Peyer's patch (tissue), 4 donors: ENCODE results near the gene IL17RB. TPM values are rescaled to one million over a fixed set of nuclear protein-coding genes. Genes with fewer than 3 reads are reported as not detected.

Source experiments
- DNase-seq, 3 donors: peaks; one replicate each; pipeline ENCODE4 v3.0.0-alpha.2; 2017 to 2019
- H3K27ac ChIP-seq, 4 donors: fragments of 200-600 bp; sonication (generic); one replicate each; pipeline ENCODE4 v1.5.1; 2016 to 2019
- H3K27me3 ChIP-seq, 2 donors: fragments of 200-600 bp; sonication (generic); one replicate each; pipeline ENCODE4 v1.5.1; 2019
- H3K36me3 ChIP-seq, 3 donors: fragments of 200-600 bp; sonication (generic); one replicate each; pipeline ENCODE4 v1.5.1; 2016 to 2019
- H3K4me1 ChIP-seq, 4 donors: fragments of 200-600 bp; sonication (generic); one replicate each; pipeline ENCODE4 v1.5.1; 2016 to 2019
- H3K4me3 ChIP-seq, 4 donors: fragments of 200-600 bp; sonication (generic); 1 replicate in 3 of 4; 2 replicates in 1 of 4; pipeline ENCODE4 v1.5.1; 2016 to 2019; ENCODE audit warnings: mild to moderate bottlenecking in 1 of 4
- H3K9me3 ChIP-seq, 4 donors: fragments of 200-600 bp; sonication (generic); one replicate each; pipeline ENCODE4 v1.5.1; 2016 to 2019; ENCODE audit warnings: mild to moderate bottlenecking in 1 of 4
- POLR2A ChIP-seq, 2 donors: fragments of 450-650 bp; IDR thresholded peaks; one replicate each; pipeline ENCODE4 v1.5.1; 2017; ENCODE audit warnings: antibody characterized with exemption in 2 of 2, mild to moderate bottlenecking in 2 of 2, moderate library complexity in 2 of 2
- small RNA-seq, 2 donors: library from RNA; depleted of rRNA; stranded (forward); fragments of <200 nt; gene quantifications; one replicate each; pipeline ENCODE3, GENCODE V24; 2016
- total RNA-seq, 4 donors: library from RNA; depleted of rRNA; stranded (reverse); fragments of >200 nt; gene quantifications; one replicate each; pipeline ENCODE4 v1.1.0, GENCODE V29; 2016
- TF ChIP-seq, protein P1 (sequence below), 6 experiments: fragments of 450-650 bp in 4 of 6; fragments of 200-600 bp in 2 of 6; sonication (generic) in 1 of 6; IDR thresholded peaks; one replicate each; pipeline ENCODE4 v1.5.1; 2017 to 2019; ENCODE audit warnings: antibody characterized with exemption in 6 of 6, mild to moderate bottlenecking in 3 of 6, moderate library complexity in 1 of 6

Gene IL17RB
- total RNA-seq, 4 donors from 2014 or later = 18.2 to 38.5 (median 32.4) TPM

DNA sequence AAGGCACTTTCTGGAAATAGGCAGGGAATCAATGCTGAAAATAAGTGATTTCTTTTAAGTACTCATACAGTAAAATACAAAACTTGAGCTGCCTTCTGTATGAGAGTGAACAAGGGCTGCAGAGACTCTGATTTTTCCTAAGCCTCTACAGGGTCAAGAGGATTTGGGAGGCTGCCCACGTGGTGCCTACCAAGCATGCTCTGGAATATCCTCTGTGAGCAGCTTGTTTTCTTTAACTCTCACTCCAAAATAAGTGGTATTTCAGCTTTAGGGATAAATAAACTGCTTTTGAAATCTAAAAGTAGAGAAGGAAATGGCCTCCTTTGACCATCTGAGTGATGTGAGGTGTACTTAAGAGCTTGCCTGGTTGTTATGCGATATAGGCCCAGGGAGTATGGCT lies 53.4 kb downstream of the IL17RB start:
- H3K36me3 ChIP-seq = no peaks in the 10 kb centered on the region
- H3K27ac ChIP-seq = no peak overlapping the region

DNA sequence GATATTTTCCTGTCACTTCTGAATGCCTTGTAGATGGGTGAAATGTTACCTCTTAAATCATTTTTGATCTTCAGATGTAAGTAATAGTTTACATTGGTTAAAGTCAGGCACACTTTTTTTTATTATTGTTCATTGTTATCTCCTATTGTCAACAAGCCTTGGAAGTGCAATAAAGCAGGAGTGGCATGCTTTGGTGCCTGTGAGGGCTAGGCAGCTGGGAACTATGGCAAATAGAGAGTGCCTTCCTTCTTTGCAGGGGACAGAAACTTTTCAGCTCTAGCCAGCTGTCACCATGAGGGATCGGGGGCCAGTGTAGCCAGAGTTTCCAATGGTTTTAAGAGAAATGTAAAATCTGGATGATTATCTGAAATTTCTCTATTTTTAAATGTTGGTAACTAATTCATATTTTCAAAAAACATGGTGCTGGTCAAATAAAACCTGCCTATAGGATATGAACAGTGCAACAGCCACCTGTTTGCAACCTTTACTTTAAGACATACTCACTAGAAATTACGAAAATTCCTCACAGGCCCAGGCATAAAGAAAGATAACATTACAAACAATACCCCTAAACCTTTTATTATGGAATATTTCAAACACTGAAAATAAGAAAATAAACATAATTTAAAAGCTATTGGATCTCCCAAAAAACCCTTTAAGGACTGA lies 54.4 kb downstream of the IL17RB start:
- no peak for DNase-seq
- H3K9me3 ChIP-seq = no peaks in the 10 kb centered on the region
- no peaks in the 10 kb centered on the region for H3K27me3 ChIP-seq
- no peak overlapping the region for H3K4me3 ChIP-seq
- TF ChIP-seq, protein P1, sequence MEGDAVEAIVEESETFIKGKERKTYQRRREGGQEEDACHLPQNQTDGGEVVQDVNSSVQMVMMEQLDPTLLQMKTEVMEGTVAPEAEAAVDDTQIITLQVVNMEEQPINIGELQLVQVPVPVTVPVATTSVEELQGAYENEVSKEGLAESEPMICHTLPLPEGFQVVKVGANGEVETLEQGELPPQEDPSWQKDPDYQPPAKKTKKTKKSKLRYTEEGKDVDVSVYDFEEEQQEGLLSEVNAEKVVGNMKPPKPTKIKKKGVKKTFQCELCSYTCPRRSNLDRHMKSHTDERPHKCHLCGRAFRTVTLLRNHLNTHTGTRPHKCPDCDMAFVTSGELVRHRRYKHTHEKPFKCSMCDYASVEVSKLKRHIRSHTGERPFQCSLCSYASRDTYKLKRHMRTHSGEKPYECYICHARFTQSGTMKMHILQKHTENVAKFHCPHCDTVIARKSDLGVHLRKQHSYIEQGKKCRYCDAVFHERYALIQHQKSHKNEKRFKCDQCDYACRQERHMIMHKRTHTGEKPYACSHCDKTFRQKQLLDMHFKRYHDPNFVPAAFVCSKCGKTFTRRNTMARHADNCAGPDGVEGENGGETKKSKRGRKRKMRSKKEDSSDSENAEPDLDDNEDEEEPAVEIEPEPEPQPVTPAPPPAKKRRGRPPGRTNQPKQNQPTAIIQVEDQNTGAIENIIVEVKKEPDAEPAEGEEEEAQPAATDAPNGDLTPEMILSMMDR (IDR thresholded peaks at IDR 0.05) = no peak
- TF ChIP-seq POLR2A (IDR thresholded peaks at IDR 0.05) = no peak
- H3K27ac ChIP-seq = no peak overlapping the region
- no peaks in the 10 kb centered on the region for H3K36me3 ChIP-seq
- H3K4me1 ChIP-seq = no peaks in the 10 kb centered on the region

More for the DNA sequence above, 53.4 kb downstream of the IL17RB start:
- DNase-seq = no peak
- no peak overlapping the region for H3K4me3 ChIP-seq
- no peaks in the 10 kb centered on the region for H3K9me3 ChIP-seq
- TF ChIP-seq POLR2A (IDR thresholded peaks at IDR 0.05) = no peak
- H3K27me3 ChIP-seq = no peaks in the 10 kb centered on the region
- no peaks in the 10 kb centered on the region for H3K4me1 ChIP-seq

DNA sequence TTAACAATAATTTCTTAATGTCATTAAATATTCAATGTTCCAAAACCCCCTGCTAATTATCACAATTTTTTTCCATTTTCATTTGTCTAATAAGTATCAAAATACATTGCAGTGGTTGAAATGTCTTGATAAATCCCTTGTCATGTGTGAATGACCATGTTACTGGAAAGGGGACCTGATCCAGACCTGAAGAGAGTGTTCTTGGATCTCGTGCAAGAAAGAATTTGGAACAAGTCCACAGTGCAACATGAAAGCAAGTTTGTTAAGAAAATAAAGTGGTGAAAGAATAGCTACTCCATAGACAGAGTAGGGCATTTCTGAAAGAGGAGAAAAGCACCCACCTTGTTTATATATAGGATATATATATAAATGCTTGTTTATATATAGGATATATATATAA lies 55.7 kb downstream of the IL17RB start:
- Histone ChIP-seq H3K27me3 (no peaks in the 10 kb centered on the region), H3K4me1 (no peaks in the 10 kb centered on the region), H3K9me3 (no peaks in the 10 kb centered on the region), H3K27ac (no peak overlapping the region), H3K4me3 (no peak overlapping the region), H3K36me3 (no peaks in the 10 kb centered on the region)
- TF ChIP-seq POLR2A (IDR thresholded peaks at IDR 0.05) = no peak
- TF ChIP-seq, protein P1 (IDR thresholded peaks at IDR 0.05) = no peak
- no peak for DNase-seq

DNA sequence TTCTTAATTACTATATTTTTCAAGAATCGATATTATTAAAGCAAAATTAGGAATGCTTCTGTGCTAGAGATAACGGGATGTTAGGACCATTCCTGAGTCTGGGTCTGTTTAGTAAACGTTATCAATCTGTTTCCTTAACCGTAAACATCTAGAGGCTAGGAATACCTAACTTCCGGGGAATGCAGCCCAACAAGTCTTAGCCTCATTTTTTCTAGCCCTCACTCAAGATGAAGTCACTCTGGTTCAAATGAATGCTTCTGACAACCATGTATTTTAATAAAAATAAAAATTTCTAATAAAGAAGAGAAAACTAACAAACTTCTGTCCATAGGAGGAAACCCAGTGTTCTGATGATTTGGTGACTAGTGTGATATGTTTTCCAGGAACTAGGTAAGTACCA lies 56.3 kb downstream of the IL17RB start:
- H3K27ac ChIP-seq = no peak overlapping the region
- TF ChIP-seq, protein P1 (IDR thresholded peaks at IDR 0.05) = no peak
- no peaks in the 10 kb centered on the region for H3K4me1 ChIP-seq
- no peak overlapping the region for H3K4me3 ChIP-seq
- no peak for DNase-seq
- no peaks in the 10 kb centered on the region for H3K36me3 ChIP-seq
- no peaks in the 10 kb centered on the region for H3K27me3 ChIP-seq
- H3K9me3 ChIP-seq = no peaks in the 10 kb centered on the region

DNA sequence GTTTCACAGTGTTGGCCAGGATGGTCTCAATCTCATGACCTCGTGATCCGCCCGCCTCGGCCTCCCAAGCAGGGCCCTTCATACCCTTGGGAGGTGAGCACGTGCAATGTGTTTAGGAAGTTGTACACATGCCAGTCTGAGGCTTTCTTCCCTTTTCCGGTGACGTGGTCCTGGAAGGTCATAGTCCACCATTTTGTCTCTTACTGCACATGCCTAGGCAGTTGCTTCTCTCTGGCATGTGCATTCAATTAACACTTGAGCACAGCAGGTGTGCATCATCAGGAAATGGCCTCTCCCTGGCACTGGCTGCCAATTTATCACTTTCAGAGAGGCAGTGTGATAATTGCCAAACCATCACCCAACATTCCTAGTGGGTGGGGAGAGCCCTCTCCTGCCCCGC lies 67.0 kb downstream of the IL17RB start:
- no peaks in the 10 kb centered on the region for H3K27me3 ChIP-seq
- no peaks in the 10 kb centered on the region for H3K4me1 ChIP-seq
- H3K27ac ChIP-seq = no peak overlapping the region
- no peak overlapping the region for H3K4me3 ChIP-seq
- TF ChIP-seq, protein P1 (IDR thresholded peaks at IDR 0.05) = no peak
- TF ChIP-seq POLR2A (IDR thresholded peaks at IDR 0.05) = no peak
- H3K9me3 ChIP-seq = no peaks in the 10 kb centered on the region
- no peak for DNase-seq
- no peaks in the 10 kb centered on the region for H3K36me3 ChIP-seq

Small RNA genes lying within 50 kb of the gene (small RNA-seq; reads per million reads assigned to genes)
- gene AC012467.1 = 0 reads per million in 2 donors

Other genes with a start within 250 kb of the IL17RB start
- gene CHDH, start 149 bp upstream of the IL17RB start, total RNA-seq = 100 to 1,000 TPM in 2 of 4 donors, 10 to 100 TPM in 2; 57.8 to 126 (median 94.2) TPM
- gene ACTR8, start 35.6 kb downstream of the IL17RB start, total RNA-seq = 10 to 100 TPM; 13.7 to 53.6 (median 24.9) TPM
- 10 to 100 TPM; 26.1 to 69.7 (median 41.9) TPM for gene SELENOK, start 45.3 kb downstream of the IL17RB start, total RNA-seq